Peyer's patch (tissue), 4 donors: ENCODE results near the gene MNS1.

Source experiments
- CTCF ChIP-seq, 6 experiments: fragments of 450-650 bp in 4 of 6; fragments of 200-600 bp in 2 of 6; sonication (generic) in 1 of 6; IDR thresholded peaks; one replicate each; pipeline ENCODE4 v1.5.1; 2017 to 2019; ENCODE audit warnings: antibody characterized with exemption in 6 of 6, mild to moderate bottlenecking in 3 of 6, moderate library complexity in 1 of 6
- POLR2A ChIP-seq, 2 donors: fragments of 450-650 bp; IDR thresholded peaks; one replicate each; pipeline ENCODE4 v1.5.1; 2017; ENCODE audit warnings: antibody characterized with exemption in 2 of 2, mild to moderate bottlenecking in 2 of 2, moderate library complexity in 2 of 2

- TF ChIP-seq POLR2A (IDR thresholded peaks at IDR 0.05) (no peak), CTCF (IDR thresholded peaks at IDR 0.05) (no peak)
These were observed 22.6 kb downstream of the MNS1 start for GRCh38 chr15:56442354-56442753.
